AG09309 (cell line): ENCODE measurements around the gene CNGB1.

ENCODE experiments used
- DNase-seq: peaks from one replicate; pipeline ENCODE4 v3.0.0-alpha.2; 2010; ENCODE audit warnings: low read depth
- H3K4me3 ChIP-seq: 2 replicates; pipeline ENCODE4 v1.5.1; 2011; ENCODE audit warnings: mild to moderate bottlenecking, low read depth, low read length, moderate library complexity; ENCODE audit not compliant: control insufficient read depth
- TF ChIP-seq, protein P1 (sequence below): IDR thresholded peaks from 2 replicates; pipeline ENCODE4 v1.5.1; 2011; ENCODE audit warnings: mild to moderate bottlenecking, low read depth, low read length, inconsistent platforms; ENCODE audit not compliant: insufficient read depth, control insufficient read depth; ENCODE audit errors: missing control alignments

The CNGB1 gene

DNA sequence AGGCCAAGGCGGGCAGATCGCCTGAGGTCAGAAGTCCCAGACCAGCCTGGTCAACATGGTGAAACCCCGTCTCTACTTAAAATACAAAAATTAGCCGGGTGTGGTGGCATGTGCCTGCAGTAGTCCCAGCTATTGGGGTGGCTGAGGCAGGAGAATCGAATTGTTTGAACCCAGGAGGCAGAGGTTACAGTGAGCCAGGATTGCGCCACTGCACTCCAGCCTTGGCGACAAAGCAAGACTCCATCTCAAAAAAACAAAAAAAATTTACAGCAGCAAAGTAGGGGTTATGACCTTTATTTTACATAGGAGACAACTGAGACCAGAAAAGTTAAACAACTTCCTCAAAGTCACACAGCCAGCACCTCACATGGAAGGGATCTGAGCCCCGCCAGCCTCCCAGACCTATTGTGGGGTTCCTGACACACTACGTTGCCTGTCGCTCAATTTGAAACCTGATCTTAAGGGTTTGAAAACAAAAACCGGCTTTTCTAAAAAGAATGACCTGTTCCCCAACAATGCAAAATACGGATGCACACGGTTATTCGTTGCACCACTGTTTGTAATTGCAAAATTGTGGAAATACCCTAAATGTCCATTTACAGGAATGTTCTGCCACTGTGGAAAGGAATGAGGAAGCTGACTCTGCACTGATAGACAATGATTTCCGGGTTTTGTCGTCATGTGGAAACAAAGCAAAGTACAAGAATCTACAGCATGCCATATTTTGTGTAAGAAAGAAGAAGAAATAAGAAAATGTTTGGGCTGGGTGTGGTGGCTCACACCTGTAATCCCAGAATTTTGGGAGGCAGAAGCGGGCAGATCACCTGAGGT lies 77.2 kb downstream of the CNGB1 start:
- H3K4me3 ChIP-seq: no peak overlapping the region
- TF ChIP-seq, protein P1, sequence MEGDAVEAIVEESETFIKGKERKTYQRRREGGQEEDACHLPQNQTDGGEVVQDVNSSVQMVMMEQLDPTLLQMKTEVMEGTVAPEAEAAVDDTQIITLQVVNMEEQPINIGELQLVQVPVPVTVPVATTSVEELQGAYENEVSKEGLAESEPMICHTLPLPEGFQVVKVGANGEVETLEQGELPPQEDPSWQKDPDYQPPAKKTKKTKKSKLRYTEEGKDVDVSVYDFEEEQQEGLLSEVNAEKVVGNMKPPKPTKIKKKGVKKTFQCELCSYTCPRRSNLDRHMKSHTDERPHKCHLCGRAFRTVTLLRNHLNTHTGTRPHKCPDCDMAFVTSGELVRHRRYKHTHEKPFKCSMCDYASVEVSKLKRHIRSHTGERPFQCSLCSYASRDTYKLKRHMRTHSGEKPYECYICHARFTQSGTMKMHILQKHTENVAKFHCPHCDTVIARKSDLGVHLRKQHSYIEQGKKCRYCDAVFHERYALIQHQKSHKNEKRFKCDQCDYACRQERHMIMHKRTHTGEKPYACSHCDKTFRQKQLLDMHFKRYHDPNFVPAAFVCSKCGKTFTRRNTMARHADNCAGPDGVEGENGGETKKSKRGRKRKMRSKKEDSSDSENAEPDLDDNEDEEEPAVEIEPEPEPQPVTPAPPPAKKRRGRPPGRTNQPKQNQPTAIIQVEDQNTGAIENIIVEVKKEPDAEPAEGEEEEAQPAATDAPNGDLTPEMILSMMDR: no peak
- DNase-seq: peak; percentile 60

DNA sequence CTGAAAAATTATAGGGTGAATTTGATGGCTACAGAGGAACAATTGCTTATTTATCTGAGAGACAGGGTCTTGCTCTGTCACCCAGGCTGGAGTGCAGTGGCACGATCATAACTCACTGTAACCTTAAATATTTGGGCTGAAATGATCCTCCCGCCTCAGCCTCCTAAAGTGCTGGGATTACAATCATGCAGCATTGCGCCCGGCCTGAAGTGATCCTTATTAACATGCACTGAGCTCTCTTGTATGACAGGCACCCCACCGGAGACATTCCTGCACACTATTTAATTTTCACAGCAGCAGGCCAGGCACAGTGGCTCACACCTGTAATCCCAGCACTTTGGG lies 77.7 kb downstream of the CNGB1 start:
- TF ChIP-seq, protein P1: no peak
- DNase-seq: no peak
- H3K4me3 ChIP-seq: no peak overlapping the region

DNA sequence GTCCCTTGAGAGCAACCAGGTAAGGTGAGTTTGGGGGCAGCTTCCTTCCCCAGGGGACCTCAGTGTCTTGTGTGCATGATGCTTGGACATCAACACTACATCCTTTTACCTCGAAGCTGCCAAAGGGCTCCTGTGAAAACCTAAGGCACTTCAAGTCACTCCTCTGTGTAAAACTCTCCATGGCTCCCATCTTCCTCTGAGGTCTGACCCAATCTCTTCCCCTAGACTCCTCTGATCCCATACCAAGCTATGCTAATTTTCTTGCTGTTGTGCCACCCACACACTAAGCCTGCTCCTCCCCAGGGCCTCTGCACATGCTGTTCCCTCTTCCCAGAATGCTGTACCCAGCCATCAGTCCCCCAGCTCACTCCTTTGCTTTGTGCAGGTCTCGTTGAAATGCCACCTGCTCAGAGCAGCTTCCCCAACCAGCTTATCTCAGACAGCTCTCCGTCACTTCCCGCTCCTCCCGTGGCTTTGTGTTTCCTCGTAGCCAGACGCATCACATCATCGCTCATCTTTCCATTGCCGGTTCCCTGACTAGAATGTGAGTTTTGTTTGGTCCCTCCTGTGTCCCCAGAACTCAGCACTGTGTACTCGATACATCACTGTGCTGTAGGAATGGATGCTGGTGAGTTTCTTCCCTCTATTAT lies 78.4 kb downstream of the CNGB1 start:
- DNase-seq: no peak
- H3K4me3 ChIP-seq: no peak overlapping the region
- TF ChIP-seq, protein P1: no peak

DNA sequence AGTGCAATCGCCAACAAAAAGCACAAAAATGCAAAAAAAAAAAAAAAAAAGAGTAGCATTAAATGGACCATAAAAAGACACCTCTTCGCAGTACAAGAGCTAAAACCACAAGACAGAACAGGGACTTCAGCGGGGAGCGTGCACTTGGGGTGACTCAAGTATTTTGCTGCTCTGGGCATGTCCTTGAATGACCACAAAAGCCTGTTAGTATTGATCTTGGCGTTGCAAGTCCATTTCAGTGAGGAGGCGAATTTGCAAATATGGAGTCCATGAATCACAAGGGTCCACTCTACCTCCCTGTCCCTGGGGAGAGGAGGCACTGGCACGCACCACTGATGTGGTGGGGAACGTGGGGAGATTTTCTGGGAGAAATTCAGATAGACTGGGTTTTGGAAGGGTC lies 78.9 kb downstream of the CNGB1 start:
- H3K4me3 ChIP-seq: no peak overlapping the region
- DNase-seq: peak; percentile 97
- TF ChIP-seq, protein P1: no peak

DNA sequence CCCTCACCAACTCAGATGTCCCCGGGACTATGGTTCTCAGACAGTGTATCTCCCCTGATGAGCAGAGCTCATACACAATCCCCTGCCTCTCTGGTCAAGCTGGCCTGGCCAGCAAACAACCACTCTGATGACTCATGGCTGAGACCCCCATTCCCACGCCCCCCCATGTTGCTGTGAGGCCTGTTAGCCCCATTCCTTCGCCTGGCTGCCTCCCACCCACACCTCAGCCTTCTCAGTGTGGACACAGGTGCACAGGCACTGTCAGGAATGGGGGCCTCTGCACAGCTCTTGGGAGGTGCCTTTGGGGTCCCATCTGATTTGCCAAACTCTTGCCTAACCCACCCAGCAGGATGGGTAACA lies 80.2 kb downstream of the CNGB1 start:
- no peak overlapping the region for H3K4me3 ChIP-seq
- TF ChIP-seq, protein P1: no peak
- no peak for DNase-seq

DNA sequence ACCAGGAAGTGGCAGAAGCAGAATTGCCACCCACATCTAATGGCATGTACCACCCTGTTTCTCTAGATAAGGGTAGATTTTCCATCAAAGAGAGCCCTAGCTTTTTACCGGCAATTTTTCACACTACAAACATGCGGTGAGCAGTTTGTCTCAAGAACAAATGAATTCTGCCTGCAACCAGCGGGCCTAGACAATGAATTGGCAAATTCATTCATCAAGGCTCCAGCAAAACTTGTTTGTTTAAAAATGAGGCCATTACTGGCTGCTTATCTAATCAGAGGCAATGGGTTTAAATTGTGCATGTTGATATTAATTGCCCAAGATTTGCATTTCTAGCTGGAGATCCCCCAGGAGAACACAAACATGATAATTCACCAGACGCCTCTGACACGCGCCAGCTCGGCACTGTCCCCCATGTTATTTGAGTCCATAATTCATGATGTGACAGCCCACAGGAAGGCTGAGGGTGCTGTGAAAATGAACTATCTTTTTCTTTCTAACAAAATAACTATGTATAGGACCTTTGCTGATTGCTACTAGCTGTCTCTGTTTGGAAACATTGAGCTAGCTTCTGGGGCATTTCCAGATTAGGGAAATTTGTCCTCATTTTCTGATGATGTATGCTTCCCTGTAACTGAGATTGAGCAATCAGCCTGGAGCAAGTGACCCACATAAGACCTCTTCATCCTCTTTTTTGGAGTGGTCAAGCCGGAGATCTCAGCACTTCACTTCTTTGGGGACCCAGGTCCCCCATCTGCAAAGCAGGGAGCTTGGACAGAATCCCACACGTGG lies 80.8 kb downstream of the CNGB1 start:
- DNase-seq: peak; percentile 29

More for the DNA sequence above, 80.8 kb downstream of the CNGB1 start:
- H3K4me3 ChIP-seq: no peak overlapping the region
- TF ChIP-seq, protein P1: no peak
